NCI-H2029 (cell line): Measurements from ENCODE around the gene PLXNA4.

ENCODE experiments used
- DNase-seq: peaks from one replicate; lab custom pipeline; 2025; lab: John Stamatoyannopoulos, UW

Gene PLXNA4

GRCh38 chr7:132438926-132439325 is 137.3 kb downstream of the PLXNA4 start:
- no peak for DNase-seq

GRCh38 chr7:132437730-132438129 is 138.5 kb downstream of the PLXNA4 start:
- no peak for DNase-seq

GRCh38 chr7:132436121-132436520 is 140.1 kb downstream of the PLXNA4 start:
- DNase-seq: peak; percentile 60

GRCh38 chr7:132435016-132435990 is 141.0 kb downstream of the PLXNA4 start:
- DNase-seq: no peak

- DNase-seq: no peak
Measured at GRCh38 chr7:132434041-132434440, 142.2 kb downstream of the PLXNA4 start.

GRCh38 chr7:132433301-132433700 is 143.0 kb downstream of the PLXNA4 start:
- DNase-seq: no peak

- DNase-seq: peak; percentile 70
Measured at GRCh38 chr7:132430861-132431822, 145.1 kb downstream of the PLXNA4 start.

- DNase-seq: peak; percentile 3
Measured at GRCh38 chr7:132430041-132430855, 146.0 kb downstream of the PLXNA4 start.

- DNase-seq: no peak
Measured at GRCh38 chr7:132429181-132429580, 147.1 kb downstream of the PLXNA4 start.

- DNase-seq: no peak
Measured at GRCh38 chr7:132428247-132428919, 147.9 kb downstream of the PLXNA4 start.

GRCh38 chr7:132425942-132426341 is 150.3 kb downstream of the PLXNA4 start:
- DNase-seq: no peak

GRCh38 chr7:132424821-132425724 is 151.2 kb downstream of the PLXNA4 start:
- no peak for DNase-seq

GRCh38 chr7:132424277-132424676 is 152.0 kb downstream of the PLXNA4 start:
- no peak for DNase-seq

- DNase-seq: no peak
Measured at GRCh38 chr7:132423594-132424200, 152.6 kb downstream of the PLXNA4 start.

GRCh38 chr7:132422502-132423111 is 153.7 kb downstream of the PLXNA4 start:
- no peak for DNase-seq

GRCh38 chr7:132420527-132420926 is 155.7 kb downstream of the PLXNA4 start:
- no peak for DNase-seq

GRCh38 chr7:132419542-132419941 is 156.7 kb downstream of the PLXNA4 start:
- DNase-seq: no peak

- no peak for DNase-seq
Measured at GRCh38 chr7:132418840-132419239, 157.4 kb downstream of the PLXNA4 start.
